Measurements from ENCODE around the gene PCDHB13. TPM values are rescaled to one million over a fixed set of nuclear protein-coding genes. Genes with fewer than 3 reads are reported as not detected.
"Not testable (repeated sequence)": the region's sequence is repeated elsewhere in the genome, so short reads cannot be mapped to it uniquely, and the experiment has no call there.

Gene PCDHB13
- 1 to 10 TPM in 1 of 4 donors, under 1 TPM in 3; 0.40 to 2.1 (median 0.69) TPM for total RNA-seq

DNA sequence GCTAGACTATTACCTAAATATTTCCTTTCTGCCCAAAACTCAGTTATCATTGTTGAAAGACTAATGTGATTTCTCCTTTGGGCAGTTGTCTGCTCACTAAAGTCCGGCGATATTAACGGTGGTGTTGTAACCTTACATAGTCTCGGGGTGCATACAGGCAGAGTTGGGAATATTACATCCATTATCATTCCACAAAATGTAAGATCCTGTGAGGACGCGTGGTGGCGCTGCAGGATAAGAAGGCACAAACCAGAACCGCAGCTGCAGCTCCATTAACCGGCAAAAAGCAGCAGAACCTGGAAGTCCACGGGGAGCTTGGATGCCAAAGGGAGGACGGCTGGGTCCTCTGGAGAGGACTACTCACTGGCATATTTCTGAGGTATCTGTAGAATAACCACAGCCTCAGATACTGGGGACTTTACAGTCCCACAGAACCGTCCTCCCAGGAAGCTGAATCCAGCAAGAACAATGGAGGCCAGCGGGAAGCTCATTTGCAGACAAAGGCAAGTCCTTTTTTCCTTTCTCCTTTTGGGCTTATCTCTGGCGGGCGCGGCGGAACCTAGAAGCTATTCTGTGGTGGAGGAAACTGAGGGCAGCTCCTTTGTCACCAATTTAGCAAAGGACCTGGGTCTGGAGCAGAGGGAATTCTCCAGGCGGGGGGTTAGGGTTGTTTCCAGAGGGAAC lies at the start of gene PCDHB13:
Gene PCDHB13 (plus strand): TSS at position 264 of the 684 bp plus-strand sequence. CDS start 205 bp downstream, at position 469.
- ATAC-seq, result peak in 1 of 2 donors; percentile 36
- H3K9me3 ChIP-seq, result peaks cover 0 to 19% (median 3%) of the 10 kb centered on the region in 3 donors
- in situ Hi-C loops (cut with MboI; ENCODE audit: low sequenced_read_pairs in 4 of 4), result loop anchor here in 2 of 4 donors (25.0 kb wide), 1 partner anchor 349 kb away; no protein-coding TSS in a partner anchor
- intact Hi-C loops (cut with DNase I; ENCODE audit: low total_unique reads); H3K36me3 ChIP-seq; H3K4me1 ChIP-seq; H3K27ac ChIP-seq; H3K4me3 ChIP-seq: not testable (repeated sequence)
- peak in 1 of 2 donors; percentile 25 for DNase-seq
- H3K27me3 ChIP-seq, result peaks cover under 1 to 11% (median 5%) of the 10 kb centered on the region in 3 donors

- no peaks in the 10 kb centered on the region for H3K4me1 ChIP-seq
- no peak for DNase-seq
- intact Hi-C loops (cut with DNase I; ENCODE audit: low total_unique reads) (no loop called here), in situ Hi-C loops (cut with MboI; ENCODE audit: low sequenced_read_pairs in 4 of 4) (no loop called here)
- no peak for ATAC-seq
- peaks cover 5 to 31% (median 21%) of the 10 kb centered on the region in 3 donors for H3K27me3 ChIP-seq
- no peaks in the 10 kb centered on the region for H3K36me3 ChIP-seq
- TF ChIP-seq, protein P1, sequence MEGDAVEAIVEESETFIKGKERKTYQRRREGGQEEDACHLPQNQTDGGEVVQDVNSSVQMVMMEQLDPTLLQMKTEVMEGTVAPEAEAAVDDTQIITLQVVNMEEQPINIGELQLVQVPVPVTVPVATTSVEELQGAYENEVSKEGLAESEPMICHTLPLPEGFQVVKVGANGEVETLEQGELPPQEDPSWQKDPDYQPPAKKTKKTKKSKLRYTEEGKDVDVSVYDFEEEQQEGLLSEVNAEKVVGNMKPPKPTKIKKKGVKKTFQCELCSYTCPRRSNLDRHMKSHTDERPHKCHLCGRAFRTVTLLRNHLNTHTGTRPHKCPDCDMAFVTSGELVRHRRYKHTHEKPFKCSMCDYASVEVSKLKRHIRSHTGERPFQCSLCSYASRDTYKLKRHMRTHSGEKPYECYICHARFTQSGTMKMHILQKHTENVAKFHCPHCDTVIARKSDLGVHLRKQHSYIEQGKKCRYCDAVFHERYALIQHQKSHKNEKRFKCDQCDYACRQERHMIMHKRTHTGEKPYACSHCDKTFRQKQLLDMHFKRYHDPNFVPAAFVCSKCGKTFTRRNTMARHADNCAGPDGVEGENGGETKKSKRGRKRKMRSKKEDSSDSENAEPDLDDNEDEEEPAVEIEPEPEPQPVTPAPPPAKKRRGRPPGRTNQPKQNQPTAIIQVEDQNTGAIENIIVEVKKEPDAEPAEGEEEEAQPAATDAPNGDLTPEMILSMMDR (IDR thresholded peaks at IDR 0.05 in 4 of 5, conservative IDR thresholded peaks at IDR 0.05 in 1 of 5), result peak in 1 of 5 experiments; percentile 33
- no peak for TF ChIP-seq POLR2A (IDR thresholded peaks at IDR 0.05)
- no peak within 1 kb of the TSS for H3K27ac ChIP-seq
- H3K9me3 ChIP-seq, result peaks cover 0 to 14% (median 7%) of the 10 kb centered on the region in 3 donors
- peak within 1 kb of the TSS in 1 of 4 donors; percentile 5 for H3K4me3 ChIP-seq
Observed at GRCh38 chr5:141172381-141173204, 41.1 kb upstream of the PCDHB13 start, which contains the start of gene PCDHB7. Gene PCDHB7, plus strand, starts transcription at chr5:141172644. Its CDS starts 192 bp downstream, at chr5:141172836.

GRCh38 chr5:141174291-141175104 lies 39.2 kb upstream of the PCDHB13 start:
- DNase-seq; H3K4me1 ChIP-seq; H3K36me3 ChIP-seq; in situ Hi-C loops (cut with MboI; ENCODE audit: low sequenced_read_pairs in 4 of 4); intact Hi-C loops (cut with DNase I; ENCODE audit: low total_unique reads); H3K4me3 ChIP-seq; H3K27ac ChIP-seq; ATAC-seq: not testable (repeated sequence)
- peaks cover 0 to 22% (median 13%) of the 10 kb centered on the region in 3 donors for H3K9me3 ChIP-seq
- peaks cover 5 to 46% (median 22%) of the 10 kb centered on the region in 3 donors for H3K27me3 ChIP-seq

- H3K4me3 ChIP-seq, result no peak overlapping the region
- H3K36me3 ChIP-seq, result no peaks in the 10 kb centered on the region
- intact Hi-C loops (cut with DNase I; ENCODE audit: low total_unique reads) (no loop called here), in situ Hi-C loops (cut with MboI; ENCODE audit: low sequenced_read_pairs in 4 of 4) (no loop called here)
- peaks cover 5 to 50% (median 25%) of the 10 kb centered on the region in 3 donors for H3K27me3 ChIP-seq
- DNase-seq, result no peak
- no peak overlapping the region for H3K27ac ChIP-seq
- H3K9me3 ChIP-seq, result peaks cover 0 to 22% (median 13%) of the 10 kb centered on the region in 3 donors
- H3K4me1 ChIP-seq, result no peaks in the 10 kb centered on the region
- no peak for TF ChIP-seq POLR2A (IDR thresholded peaks at IDR 0.05)
- TF ChIP-seq, protein P1 (IDR thresholded peaks at IDR 0.05 in 4 of 5, conservative IDR thresholded peaks at IDR 0.05 in 1 of 5), result no peak
- ATAC-seq, result no peak
Observed at GRCh38 chr5:141175933-141176332, 37.8 kb upstream of the PCDHB13 start.

DNA sequence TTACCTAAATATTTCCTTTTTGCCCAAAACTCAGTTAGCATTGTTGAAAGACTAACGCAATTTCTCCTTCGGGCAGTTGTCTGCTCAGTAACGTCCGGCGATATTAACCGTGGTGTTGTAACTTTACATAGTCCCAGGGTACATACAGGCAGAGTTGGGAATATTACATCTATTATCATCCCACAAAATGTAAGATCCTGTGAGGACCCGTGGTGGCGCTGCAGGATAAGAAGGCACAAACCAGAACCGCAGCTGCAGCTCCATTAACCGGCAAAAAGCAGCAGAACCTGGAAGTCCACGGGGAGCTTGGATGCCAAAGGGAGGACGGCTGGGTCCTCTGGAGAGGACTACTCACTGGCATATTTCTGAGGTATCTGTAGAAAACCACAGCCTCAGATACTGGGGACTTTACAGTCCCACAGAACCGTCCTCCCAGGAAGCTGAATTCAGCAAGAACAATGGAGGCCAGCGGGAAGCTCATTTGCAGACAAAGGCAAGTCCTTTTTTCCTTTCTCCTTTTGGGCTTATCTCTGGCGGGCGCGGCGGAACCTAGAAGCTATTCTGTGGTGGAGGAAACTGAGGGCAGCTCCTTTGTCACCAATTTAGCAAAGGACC lies 36.0 kb upstream of the PCDHB13 start, which contains the start of gene PCDHB8:
Gene PCDHB8 (plus strand): TSS at position 214 of the 615 bp plus-strand sequence. CDS start 245 bp downstream, at position 459.
- Histone ChIP-seq H3K27me3 (peaks cover 5 to 50% (median 25%) of the 10 kb centered on the region in 3 donors), H3K9me3 (peaks cover 0 to 22% (median 13%) of the 10 kb centered on the region in 3 donors)
- H3K36me3 ChIP-seq; DNase-seq; intact Hi-C loops (cut with DNase I; ENCODE audit: low total_unique reads); H3K4me3 ChIP-seq; H3K27ac ChIP-seq; in situ Hi-C loops (cut with MboI; ENCODE audit: low sequenced_read_pairs in 4 of 4); H3K4me1 ChIP-seq; ATAC-seq: not testable (repeated sequence)

DNA sequence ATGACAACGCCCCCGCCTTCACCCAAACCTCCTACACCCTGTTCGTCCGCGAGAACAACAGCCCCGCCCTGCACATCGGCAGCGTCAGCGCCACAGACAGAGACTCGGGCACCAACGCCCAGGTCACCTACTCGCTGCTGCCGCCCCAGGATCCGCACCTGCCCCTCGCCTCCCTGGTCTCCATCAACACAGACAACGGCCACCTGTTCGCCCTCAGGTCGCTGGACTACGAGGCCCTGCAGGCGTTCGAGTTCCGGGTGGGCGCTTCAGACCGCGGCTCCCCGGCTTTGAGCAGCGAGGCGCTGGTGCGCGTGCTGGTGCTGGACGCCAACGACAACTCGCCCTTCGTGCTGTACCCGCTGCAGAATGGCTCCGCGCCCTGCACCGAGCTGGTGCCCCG lies 34.3 kb upstream of the PCDHB13 start:
- in situ Hi-C loops (cut with MboI; ENCODE audit: low sequenced_read_pairs in 4 of 4), result not testable (repeated sequence)
- H3K9me3 ChIP-seq, result peaks cover 0 to 18% (median 17%) of the 10 kb centered on the region in 3 donors

DNA sequence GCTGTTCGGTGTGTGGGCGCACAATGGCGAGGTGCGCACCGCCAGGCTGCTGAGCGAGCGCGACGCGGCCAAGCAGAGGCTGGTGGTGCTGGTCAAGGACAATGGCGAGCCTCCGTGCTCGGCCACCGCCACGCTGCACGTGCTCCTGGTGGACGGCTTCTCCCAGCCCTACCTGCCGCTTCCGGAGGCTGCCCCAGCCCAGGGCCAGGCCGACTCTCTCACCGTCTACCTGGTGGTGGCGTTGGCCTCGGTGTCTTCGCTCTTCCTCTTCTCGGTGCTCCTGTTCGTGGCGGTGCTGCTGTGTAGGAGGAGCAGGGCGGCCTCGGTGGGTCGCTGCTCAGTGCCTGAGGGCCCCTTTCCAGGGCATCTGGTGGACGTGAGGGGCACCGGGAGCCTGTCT lies 33.8 kb upstream of the PCDHB13 start:
- intact Hi-C loops (cut with DNase I; ENCODE audit: low total_unique reads); H3K27ac ChIP-seq; DNase-seq; H3K4me3 ChIP-seq; ATAC-seq; H3K4me1 ChIP-seq; in situ Hi-C loops (cut with MboI; ENCODE audit: low sequenced_read_pairs in 4 of 4); H3K36me3 ChIP-seq: not testable (repeated sequence)
- H3K27me3 ChIP-seq, result peaks cover 2 to 50% (median 27%) of the 10 kb centered on the region in 3 donors
- peaks cover 0 to 17% (median 15%) of the 10 kb centered on the region in 3 donors for H3K9me3 ChIP-seq

More for the DNA sequence above, 34.3 kb upstream of the PCDHB13 start:
- H3K27ac ChIP-seq; H3K4me3 ChIP-seq; intact Hi-C loops (cut with DNase I; ENCODE audit: low total_unique reads); H3K4me1 ChIP-seq; ATAC-seq; DNase-seq; H3K36me3 ChIP-seq: not testable (repeated sequence)
- H3K27me3 ChIP-seq, result peaks cover 5 to 50% (median 25%) of the 10 kb centered on the region in 3 donors
